ENCODE results near the gene LANCL3.

LANCL3 gene

GRCh38 chrX:37653397-37654085 is 82.1 kb downstream of the LANCL3 start:
- Histone ChIP-seq H3K36me3 (ENCODE audit: insufficient read depth, low read length) (no peaks in the 10 kb centered on the region), H2AFZ (ENCODE audit: low read length) (no peak overlapping the region), H3K9me2 (replicated peaks; ENCODE audit: low read depth, low read length) (no peaks in the 10 kb centered on the region), H3K9ac (ENCODE audit: low read depth, low read length, poor library complexity, severe bottlenecking) (no peak overlapping the region), H3K9me3 (ENCODE audit: insufficient read depth, low read depth, low read length) (no peaks in the 10 kb centered on the region), H3F3A (ENCODE audit: low read depth) (no peaks in the 10 kb centered on the region), H3K79me2 (ENCODE audit: insufficient read depth, low read length) (no peaks in the 10 kb centered on the region), H3K27me3 (ENCODE audit: insufficient read depth, low read length, poor library complexity, severe bottlenecking) (no peaks in the 10 kb centered on the region), H3K4me2 (ENCODE audit: low read depth, low read length, poor library complexity, severe bottlenecking) (no peak overlapping the region), H3K4me3 (ENCODE audit: low read length, poor library complexity, severe bottlenecking) (no peak overlapping the region), H3K4me1 (ENCODE audit: insufficient read depth, low read length, poor library complexity, severe bottlenecking) (peaks cover 20% of the 10 kb centered on the region), H4K20me1 (ENCODE audit: insufficient read depth, low read length, poor library complexity, severe bottlenecking) (no peaks in the 10 kb centered on the region)
- TF ChIP-seq CTCF (conservative IDR thresholded peaks at IDR 0.05; ENCODE audit: low read length) (no peak), EZH2phosphoT487 (IDR thresholded peaks at IDR 0.05; ENCODE audit: borderline replicate concordance) (no peak)

GRCh38 chrX:37658343-37659030 is 87.0 kb downstream of the LANCL3 start:
- TF ChIP-seq EZH2phosphoT487 (IDR thresholded peaks at IDR 0.05; ENCODE audit: borderline replicate concordance) (no peak), CTCF (conservative IDR thresholded peaks at IDR 0.05; ENCODE audit: low read length) (no peak)
- Histone ChIP-seq H3K4me1 (ENCODE audit: insufficient read depth, low read length, poor library complexity, severe bottlenecking) (peaks cover 5% of the 10 kb centered on the region), H4K20me1 (ENCODE audit: insufficient read depth, low read length, poor library complexity, severe bottlenecking) (no peaks in the 10 kb centered on the region), H3K4me3 (ENCODE audit: low read length, poor library complexity, severe bottlenecking) (no peak overlapping the region), H3K9me2 (replicated peaks; ENCODE audit: low read depth, low read length) (no peaks in the 10 kb centered on the region), H3K9me3 (ENCODE audit: insufficient read depth, low read depth, low read length) (no peaks in the 10 kb centered on the region), H3K27me3 (ENCODE audit: insufficient read depth, low read length, poor library complexity, severe bottlenecking) (no peaks in the 10 kb centered on the region), H3K9ac (ENCODE audit: low read depth, low read length, poor library complexity, severe bottlenecking) (no peak overlapping the region), H3K36me3 (ENCODE audit: insufficient read depth, low read length) (no peaks in the 10 kb centered on the region), H2AFZ (ENCODE audit: low read length) (no peak overlapping the region), H3K79me2 (ENCODE audit: insufficient read depth, low read length) (no peaks in the 10 kb centered on the region), H3F3A (ENCODE audit: low read depth) (no peaks in the 10 kb centered on the region), H3K4me2 (ENCODE audit: low read depth, low read length, poor library complexity, severe bottlenecking) (no peak overlapping the region)

- H2AFZ ChIP-seq (ENCODE audit: low read length) = no peak overlapping the region
- H3K36me3 ChIP-seq (ENCODE audit: insufficient read depth, low read length) = no peaks in the 10 kb centered on the region
- no peaks in the 10 kb centered on the region for H3K79me2 ChIP-seq (ENCODE audit: insufficient read depth, low read length)
- peaks cover 3% of the 10 kb centered on the region for H3K4me1 ChIP-seq (ENCODE audit: insufficient read depth, low read length, poor library complexity, severe bottlenecking)
- no peak overlapping the region for H3K9ac ChIP-seq (ENCODE audit: low read depth, low read length, poor library complexity, severe bottlenecking)
- no peaks in the 10 kb centered on the region for H3K9me3 ChIP-seq (ENCODE audit: insufficient read depth, low read depth, low read length)
- no peak overlapping the region for H3K4me3 ChIP-seq (ENCODE audit: low read length, poor library complexity, severe bottlenecking)
- no peaks in the 10 kb centered on the region for H3K27me3 ChIP-seq (ENCODE audit: insufficient read depth, low read length, poor library complexity, severe bottlenecking)
- TF ChIP-seq EZH2phosphoT487 (IDR thresholded peaks at IDR 0.05; ENCODE audit: borderline replicate concordance) = no peak
- no peak for TF ChIP-seq CTCF (conservative IDR thresholded peaks at IDR 0.05; ENCODE audit: low read length)
- H3K9me2 ChIP-seq (replicated peaks; ENCODE audit: low read depth, low read length) = no peaks in the 10 kb centered on the region
- no peaks in the 10 kb centered on the region for H4K20me1 ChIP-seq (ENCODE audit: insufficient read depth, low read length, poor library complexity, severe bottlenecking)
- H3K4me2 ChIP-seq (ENCODE audit: low read depth, low read length, poor library complexity, severe bottlenecking) = no peak overlapping the region
- H3F3A ChIP-seq (ENCODE audit: low read depth) = no peaks in the 10 kb centered on the region
These were observed 87.6 kb downstream of the LANCL3 start for GRCh38 chrX:37659047-37659446.
